GM06990 (cell line): ENCODE measurements around the gene PTCSC3.
"Not testable (repeated sequence)": the region's sequence is repeated elsewhere in the genome, so short reads cannot be mapped to it uniquely, and the experiment has no call there.

ENCODE experiments used
- DNase-seq: peaks from one replicate; pipeline ENCODE4 v3.0.0-alpha.2; 2011; ENCODE audit not compliant: insufficient read length; ENCODE audit errors: extremely low read depth
- H3K27me3 ChIP-seq: replicated peaks from 2 replicates; pipeline ENCODE4 v1.6.0; 2011; ENCODE audit warnings: low read length; ENCODE audit not compliant: control insufficient read depth, insufficient read depth
- H3K36me3 ChIP-seq: 2 replicates; pipeline ENCODE4 v1.5.1; 2011; ENCODE audit warnings: low read length; ENCODE audit not compliant: control insufficient read depth, insufficient read depth
- H3K4me3 ChIP-seq: replicated peaks from 2 replicates; pipeline ENCODE4 v1.5.1; 2011; ENCODE audit warnings: low read depth, mild to moderate bottlenecking, control low read depth, low read length
- TF ChIP-seq, protein P1 (sequence below): IDR thresholded peaks from 2 replicates; pipeline ENCODE4 v1.5.1; 2011; ENCODE audit warnings: low read length, control low read depth, mild to moderate bottlenecking, inconsistent platforms; ENCODE audit not compliant: insufficient read depth, poor library complexity, severe bottlenecking

PTCSC3 gene

GRCh38 chr14:36113341-36113740 is 63.2 kb downstream of the PTCSC3 start:
- DNase-seq, result no peak

GRCh38 chr14:36111822-36112583 is 64.5 kb downstream of the PTCSC3 start:
- no peak overlapping the region for H3K4me3 ChIP-seq
- no peak for DNase-seq
- H3K27me3 ChIP-seq, result no peaks in the 10 kb centered on the region
- H3K36me3 ChIP-seq, result no peaks in the 10 kb centered on the region
- TF ChIP-seq, protein P1, sequence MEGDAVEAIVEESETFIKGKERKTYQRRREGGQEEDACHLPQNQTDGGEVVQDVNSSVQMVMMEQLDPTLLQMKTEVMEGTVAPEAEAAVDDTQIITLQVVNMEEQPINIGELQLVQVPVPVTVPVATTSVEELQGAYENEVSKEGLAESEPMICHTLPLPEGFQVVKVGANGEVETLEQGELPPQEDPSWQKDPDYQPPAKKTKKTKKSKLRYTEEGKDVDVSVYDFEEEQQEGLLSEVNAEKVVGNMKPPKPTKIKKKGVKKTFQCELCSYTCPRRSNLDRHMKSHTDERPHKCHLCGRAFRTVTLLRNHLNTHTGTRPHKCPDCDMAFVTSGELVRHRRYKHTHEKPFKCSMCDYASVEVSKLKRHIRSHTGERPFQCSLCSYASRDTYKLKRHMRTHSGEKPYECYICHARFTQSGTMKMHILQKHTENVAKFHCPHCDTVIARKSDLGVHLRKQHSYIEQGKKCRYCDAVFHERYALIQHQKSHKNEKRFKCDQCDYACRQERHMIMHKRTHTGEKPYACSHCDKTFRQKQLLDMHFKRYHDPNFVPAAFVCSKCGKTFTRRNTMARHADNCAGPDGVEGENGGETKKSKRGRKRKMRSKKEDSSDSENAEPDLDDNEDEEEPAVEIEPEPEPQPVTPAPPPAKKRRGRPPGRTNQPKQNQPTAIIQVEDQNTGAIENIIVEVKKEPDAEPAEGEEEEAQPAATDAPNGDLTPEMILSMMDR, result no peak

More at GRCh38 chr14:36113341-36113740, 63.2 kb downstream of the PTCSC3 start:
- no peaks in the 10 kb centered on the region for H3K36me3 ChIP-seq
- TF ChIP-seq, protein P1, result no peak
- no peaks in the 10 kb centered on the region for H3K27me3 ChIP-seq
- no peak overlapping the region for H3K4me3 ChIP-seq

DNA sequence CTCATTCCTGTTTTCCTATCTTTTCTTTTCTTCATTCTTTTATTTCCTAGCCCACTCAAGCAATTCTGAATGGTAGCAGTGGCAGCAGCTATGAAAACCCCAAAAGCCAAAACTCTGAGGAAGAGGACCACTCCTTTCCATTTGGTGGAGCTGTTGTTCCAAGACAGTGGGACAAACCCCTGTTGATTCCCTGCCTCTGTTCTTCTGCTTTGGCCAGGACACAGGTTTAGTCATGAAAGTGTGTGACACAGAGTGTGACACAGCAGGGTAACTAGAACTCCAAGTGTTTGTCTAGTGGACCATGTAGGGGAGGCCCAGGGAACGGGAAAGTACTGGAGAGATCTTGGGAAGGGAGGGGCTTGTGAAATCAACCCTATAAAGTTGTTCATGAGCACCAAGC is 71.1 kb downstream of the PTCSC3 start:
- H3K36me3 ChIP-seq, result no peaks in the 10 kb centered on the region
- DNase-seq, result no peak
- H3K4me3 ChIP-seq, result no peak overlapping the region
- H3K27me3 ChIP-seq, result no peaks in the 10 kb centered on the region; the same call in 1 of the 2 replicates
- TF ChIP-seq, protein P1, result peak; percentile 9

DNA sequence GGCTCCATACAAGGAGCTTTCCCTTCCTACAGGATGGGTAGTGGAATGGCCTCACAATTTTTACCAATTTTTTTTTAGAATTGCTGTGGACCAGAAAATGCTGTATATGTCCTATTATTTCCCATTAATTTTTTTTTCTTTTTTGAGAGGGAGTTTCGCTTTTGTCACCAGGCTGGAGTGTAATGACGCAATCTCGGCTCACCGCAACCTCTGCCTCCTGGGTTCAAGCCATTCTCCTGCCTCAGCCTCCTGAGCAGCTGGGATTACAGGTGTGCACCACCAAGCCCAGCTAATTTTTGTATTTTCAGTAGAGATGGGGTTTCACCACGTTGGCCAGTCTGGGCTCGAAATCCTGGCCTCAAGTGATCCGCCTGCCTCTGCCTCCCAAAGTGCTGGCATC is 72.3 kb downstream of the PTCSC3 start:
- H3K4me3 ChIP-seq, H3K27me3 ChIP-seq, H3K36me3 ChIP-seq, DNase-seq: not testable (repeated sequence)

- H3K27me3 ChIP-seq, result no peaks in the 10 kb centered on the region
- no peak for DNase-seq
- H3K36me3 ChIP-seq, result no peaks in the 10 kb centered on the region
- TF ChIP-seq, protein P1, result no peak
- H3K4me3 ChIP-seq, result no peak overlapping the region
Measured at GRCh38 chr14:36099619-36100018, 76.9 kb downstream of the PTCSC3 start.

DNA sequence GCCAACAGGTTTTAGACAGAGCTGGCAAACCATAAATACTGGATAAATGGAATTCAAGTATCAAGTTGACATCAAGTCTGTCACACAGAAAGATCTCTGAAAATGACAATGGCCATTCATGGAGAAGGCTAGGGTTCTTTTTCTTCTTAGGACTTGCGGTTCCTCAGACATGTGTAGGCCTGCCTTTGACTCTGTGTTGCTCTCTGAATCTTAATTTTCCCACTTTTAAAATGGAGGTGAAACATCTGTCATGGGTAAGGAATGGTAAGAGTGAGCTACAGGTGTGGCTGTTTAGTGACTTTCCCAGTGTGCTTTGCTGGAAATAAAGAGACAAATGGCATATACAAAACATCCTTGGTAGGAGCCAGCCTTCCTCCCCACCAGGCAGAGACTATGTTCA is 79.2 kb downstream of the PTCSC3 start:
- TF ChIP-seq, protein P1, result no peak
- DNase-seq, result no peak
- H3K27me3 ChIP-seq, result no peaks in the 10 kb centered on the region

More for the DNA sequence above, 79.2 kb downstream of the PTCSC3 start:
- H3K36me3 ChIP-seq, result no peaks in the 10 kb centered on the region
- H3K4me3 ChIP-seq, result no peak overlapping the region
